ENCODE measurements around the gene NECTIN3.

NECTIN3 gene

GRCh38 chr3:111238885-111239284 lies 167.3 kb downstream of the NECTIN3 start (continued):
- no peak for TF ChIP-seq TCF7L2 (IDR thresholded peaks at IDR 0.05; ENCODE audit: borderline replicate concordance, low read depth, low read length)

GRCh38 chr3:111241960-111242359 lies 170.3 kb downstream of the NECTIN3 start:
- Histone ChIP-seq H3K4me1 (ENCODE audit: control insufficient read depth, insufficient read depth, low read length) (no peaks in the 10 kb centered on the region), H3K9me3 (ENCODE audit: control insufficient read depth, insufficient read depth, low read depth, low read length) (no peaks in the 10 kb centered on the region), H3K4me3 (ENCODE audit: low read depth, low read length) (no peak overlapping the region), H3K36me3 (ENCODE audit: control insufficient read depth in 2 of 2, insufficient read depth in 1 of 2, low read length in 2 of 2) (no peaks in the 10 kb centered on the region), H3K27ac (ENCODE audit: extremely low read depth, low read depth, low read length) (no peak overlapping the region)
- POLR2A ChIA-PET, result no interaction called here
- TF ChIP-seq MZF1 (tag by site-specific recombination; IDR thresholded peaks at IDR 0.05; ENCODE audit: borderline replicate concordance), result no peak
- TF ChIP-seq ZNF677 (tag by site-specific recombination; IDR thresholded peaks at IDR 0.05), result no peak
- TF ChIP-seq ZNF624 (tag by site-specific recombination; IDR thresholded peaks at IDR 0.05), result no peak
- no peak for TF ChIP-seq ZNF544 (tag by site-specific recombination; IDR thresholded peaks at IDR 0.05)
- TF ChIP-seq ZNF830 (tag by site-specific recombination; IDR thresholded peaks at IDR 0.05; ENCODE audit: low read depth), result no peak
- no peak for TF ChIP-seq ZNF704 (tag by site-specific recombination; IDR thresholded peaks at IDR 0.05)
- no peak for TF ChIP-seq ZNF16 (tag by site-specific recombination; IDR thresholded peaks at IDR 0.05; ENCODE audit: low read depth)
- no peak for TF ChIP-seq ZNF169 (tag by site-specific recombination; IDR thresholded peaks at IDR 0.05)
- no peak for TF ChIP-seq ZNF354C (tag by site-specific recombination; IDR thresholded peaks at IDR 0.05; ENCODE audit: borderline replicate concordance, low read depth)
- TF ChIP-seq ZNF785 (tag by site-specific recombination; IDR thresholded peaks at IDR 0.05), result no peak
- no peak for TF ChIP-seq ZNF843 (tag by site-specific recombination; IDR thresholded peaks at IDR 0.05)
- TF ChIP-seq ZNF114 (tag by site-specific recombination; IDR thresholded peaks at IDR 0.05), result no peak
- no peak for TF ChIP-seq ZNF426 (tag by site-specific recombination; IDR thresholded peaks at IDR 0.05)
- TF ChIP-seq ZNF274 (IDR thresholded peaks at IDR 0.05; ENCODE audit: low read length), result no peak
- TF ChIP-seq ZNF274 (tag by site-specific recombination; IDR thresholded peaks at IDR 0.05; ENCODE audit: borderline replicate concordance), result no peak
- CTCF ChIA-PET, result no interaction called here

Measured in HEK293 (cell line).